ENCODE results near the gene DDX46.

Gene DDX46

GRCh38 chr5:134878403-134878802 lies 119.8 kb downstream of the DDX46 start:
- no peak overlapping the region for H3K4me3 ChIP-seq (ENCODE audit: low read depth, low read length)
- TF ChIP-seq CTCF (IDR thresholded peaks at IDR 0.05; ENCODE audit: control insufficient read depth, extremely low read depth, insufficient read depth) = no peak
- DNase-seq (ENCODE audit: low read depth) = no peak

GRCh38 chr5:134879456-134879855 lies 120.9 kb downstream of the DDX46 start:
- H3K4me3 ChIP-seq (ENCODE audit: low read depth, low read length) = no peak overlapping the region
- DNase-seq (ENCODE audit: low read depth) = no peak
- no peak for TF ChIP-seq CTCF (IDR thresholded peaks at IDR 0.05; ENCODE audit: control insufficient read depth, extremely low read depth, insufficient read depth)

All from LNCaP clone FGC (cell line).